ENCODE data around the gene SUPT3H. TPM values are rescaled to one million over a fixed set of nuclear protein-coding genes. Genes with fewer than 3 reads are reported as not detected.

Gene SUPT3H
- total and polyA plus RNA-seq, 5 donors from 2014 or later: 4.8 to 7.8 (median 5.7) TPM

GRCh38 chr6:45031601-45032000, 346.1 kb downstream of the SUPT3H start:
- DNase-seq: no peak
- peaks cover 0 to 5% (median 4%) of the 10 kb centered on the region in 4 donors for H3K4me1 Mint-ChIP-seq
- H3K9me3 ChIP-seq (ENCODE audit: control insufficient read depth in 2 of 2, low read length in 2 of 2): peaks cover 0 to 9% of the 10 kb centered on the region in 2 experiments
- peaks cover 4% of the 10 kb centered on the region for H3K27me3 Mint-ChIP-seq
- H3K4me3 Mint-ChIP-seq: no peak overlapping the region
- no peak overlapping the region for H3K27ac ChIP-seq (ENCODE audit: insufficient read depth, low read length, poor library complexity, severe bottlenecking)
- no peaks in the 10 kb centered on the region for H3K36me3 Mint-ChIP-seq
- no peaks in the 10 kb centered on the region for H3K27me3 ChIP-seq (ENCODE audit: control insufficient read depth, insufficient read depth, low read length)
- no peak overlapping the region for H3K27ac Mint-ChIP-seq
- H3K36me3 ChIP-seq (ENCODE audit: control insufficient read depth, insufficient read depth, low read length): no peaks in the 10 kb centered on the region
- no peak overlapping the region for H3K4me3 ChIP-seq (ENCODE audit: low read depth, low read length)
- H3K9me3 Mint-ChIP-seq: peaks cover 0 to 20% (median 3%) of the 10 kb centered on the region in 7 donors
- H3K4me1 ChIP-seq (ENCODE audit: control insufficient read depth, insufficient read depth, low read length, poor library complexity, severe bottlenecking): no peaks in the 10 kb centered on the region
- ATAC-seq (ENCODE audit: low read depth in 2 of 2): no peak

- ATAC-seq (ENCODE audit: low read depth in 2 of 2) (no peak), DNase-seq (no peak)
- no peak overlapping the region for H3K4me3 ChIP-seq (ENCODE audit: low read depth, low read length)
- no peaks in the 10 kb centered on the region for H3K27me3 ChIP-seq (ENCODE audit: control insufficient read depth, insufficient read depth, low read length)
- H3K4me1 ChIP-seq (ENCODE audit: control insufficient read depth, insufficient read depth, low read length, poor library complexity, severe bottlenecking): no peaks in the 10 kb centered on the region
- no peaks in the 10 kb centered on the region for H3K36me3 Mint-ChIP-seq
- H3K27ac ChIP-seq (ENCODE audit: insufficient read depth, low read length, poor library complexity, severe bottlenecking): no peak overlapping the region
- peaks cover 0 to 20% (median 3%) of the 10 kb centered on the region in 7 donors for H3K9me3 Mint-ChIP-seq
- H3K4me3 Mint-ChIP-seq: no peak overlapping the region
- peaks cover 0 to 9% of the 10 kb centered on the region in 2 experiments for H3K9me3 ChIP-seq (ENCODE audit: control insufficient read depth in 2 of 2, low read length in 2 of 2)
- no peak overlapping the region for H3K27ac Mint-ChIP-seq
- H3K4me1 Mint-ChIP-seq: peaks cover 0 to 4% (median under 1%) of the 10 kb centered on the region in 4 donors
- no peaks in the 10 kb centered on the region for H3K27me3 Mint-ChIP-seq
- no peaks in the 10 kb centered on the region for H3K36me3 ChIP-seq (ENCODE audit: control insufficient read depth, insufficient read depth, low read length)
These were observed 350.6 kb downstream of the SUPT3H start for GRCh38 chr6:45027126-45027525.

GRCh38 chr6:45026003-45026516, 351.7 kb downstream of the SUPT3H start:
- H3K4me1 Mint-ChIP-seq: peaks cover 0 to 12% (median 9%) of the 10 kb centered on the region in 4 donors
- H3K36me3 Mint-ChIP-seq: peaks cover 2% of the 10 kb centered on the region
- DNase-seq (no peak), ATAC-seq (ENCODE audit: low read depth in 2 of 2) (no peak)
- no peaks in the 10 kb centered on the region for H3K4me1 ChIP-seq (ENCODE audit: control insufficient read depth, insufficient read depth, low read length, poor library complexity, severe bottlenecking)
- H3K27me3 Mint-ChIP-seq: no peaks in the 10 kb centered on the region
- H3K36me3 ChIP-seq (ENCODE audit: control insufficient read depth, insufficient read depth, low read length): no peaks in the 10 kb centered on the region
- peaks cover 0 to 9% of the 10 kb centered on the region in 2 experiments for H3K9me3 ChIP-seq (ENCODE audit: control insufficient read depth in 2 of 2, low read length in 2 of 2)
- H3K9me3 Mint-ChIP-seq: peaks cover 0 to 20% (median 3%) of the 10 kb centered on the region in 7 donors
- H3K27ac ChIP-seq (ENCODE audit: insufficient read depth, low read length, poor library complexity, severe bottlenecking): no peak overlapping the region
- no peak overlapping the region for H3K27ac Mint-ChIP-seq
- H3K4me3 Mint-ChIP-seq: no peak overlapping the region
- H3K27me3 ChIP-seq (ENCODE audit: control insufficient read depth, insufficient read depth, low read length): no peaks in the 10 kb centered on the region
- no peak overlapping the region for H3K4me3 ChIP-seq (ENCODE audit: low read depth, low read length)

- Histone ChIP-seq H3K36me3 (ENCODE audit: control insufficient read depth, insufficient read depth, low read length) (no peaks in the 10 kb centered on the region), H3K27ac (ENCODE audit: insufficient read depth, low read length, poor library complexity, severe bottlenecking) (no peak overlapping the region), H3K4me1 (ENCODE audit: control insufficient read depth, insufficient read depth, low read length, poor library complexity, severe bottlenecking) (no peaks in the 10 kb centered on the region), H3K9me3 (ENCODE audit: control insufficient read depth in 2 of 2, low read length in 2 of 2) (peaks cover 0 to 9% of the 10 kb centered on the region in 2 experiments), H3K27me3 (ENCODE audit: control insufficient read depth, insufficient read depth, low read length) (no peaks in the 10 kb centered on the region), H3K4me3 (ENCODE audit: low read depth, low read length) (no peak overlapping the region)
- no peaks in the 10 kb centered on the region for H3K27me3 Mint-ChIP-seq
- H3K9me3 Mint-ChIP-seq: peaks cover 0 to 21% (median 3%) of the 10 kb centered on the region in 7 donors
- no peak overlapping the region for H3K27ac Mint-ChIP-seq
- no peak overlapping the region for H3K4me3 Mint-ChIP-seq
- DNase-seq (no peak), ATAC-seq (ENCODE audit: low read depth in 2 of 2) (no peak)
- H3K4me1 Mint-ChIP-seq: peaks cover 0 to 12% (median 10%) of the 10 kb centered on the region in 4 donors
- peaks cover 3% of the 10 kb centered on the region for H3K36me3 Mint-ChIP-seq
These were observed 353.1 kb downstream of the SUPT3H start for GRCh38 chr6:45024610-45025009.

- no peak overlapping the region for H3K27ac Mint-ChIP-seq
- peak; percentile 40 to 52 for ATAC-seq (ENCODE audit: low read depth in 2 of 2)
- H3K9me3 ChIP-seq (ENCODE audit: control insufficient read depth in 2 of 2, low read length in 2 of 2): no peaks in the 10 kb centered on the region
These were observed 356.1 kb downstream of the SUPT3H start for GRCh38 chr6:45021676-45022075.

GRCh38 chr6:45012687-45013086, 365.0 kb downstream of the SUPT3H start:
- H3K27ac ChIP-seq (ENCODE audit: insufficient read depth, low read length, poor library complexity, severe bottlenecking): no peak overlapping the region
- H3K36me3 Mint-ChIP-seq: peaks cover 26% of the 10 kb centered on the region
- H3K36me3 ChIP-seq (ENCODE audit: control insufficient read depth, insufficient read depth, low read length): no peaks in the 10 kb centered on the region
- peaks cover 2 to 9% of the 10 kb centered on the region in 2 experiments for H3K9me3 ChIP-seq (ENCODE audit: control insufficient read depth in 2 of 2, low read length in 2 of 2)
- H3K4me3 ChIP-seq (ENCODE audit: low read depth, low read length): no peak overlapping the region
- H3K4me1 Mint-ChIP-seq: peaks cover 0 to 6% (median 4%) of the 10 kb centered on the region in 4 donors
- H3K27ac Mint-ChIP-seq: peak overlapping the region in 1 of 3 donors; percentile 25
- H3K27me3 ChIP-seq (ENCODE audit: control insufficient read depth, insufficient read depth, low read length): no peaks in the 10 kb centered on the region
- ATAC-seq (ENCODE audit: low read depth in 2 of 2) (no peak), DNase-seq (no peak)
- no peak overlapping the region for H3K4me3 Mint-ChIP-seq
- no peaks in the 10 kb centered on the region for H3K4me1 ChIP-seq (ENCODE audit: control insufficient read depth, insufficient read depth, low read length, poor library complexity, severe bottlenecking)
- no peaks in the 10 kb centered on the region for H3K27me3 Mint-ChIP-seq
- H3K9me3 Mint-ChIP-seq: peaks cover 0 to 15% (median 3%) of the 10 kb centered on the region in 7 donors

More at GRCh38 chr6:45021676-45022075, 356.1 kb downstream of the SUPT3H start:
- H3K4me3 Mint-ChIP-seq: no peak overlapping the region
- no peaks in the 10 kb centered on the region for H3K27me3 Mint-ChIP-seq
- Histone ChIP-seq H3K27ac (ENCODE audit: insufficient read depth, low read length, poor library complexity, severe bottlenecking) (no peak overlapping the region), H3K4me1 (ENCODE audit: control insufficient read depth, insufficient read depth, low read length, poor library complexity, severe bottlenecking) (no peaks in the 10 kb centered on the region), H3K4me3 (ENCODE audit: low read depth, low read length) (no peak overlapping the region), H3K27me3 (ENCODE audit: control insufficient read depth, insufficient read depth, low read length) (no peaks in the 10 kb centered on the region), H3K36me3 (ENCODE audit: control insufficient read depth, insufficient read depth, low read length) (no peaks in the 10 kb centered on the region)
- DNase-seq: peak in 2 of 3 donors; percentile 10 to 28
- H3K4me1 Mint-ChIP-seq: peaks cover 0 to 12% (median 10%) of the 10 kb centered on the region in 4 donors
- H3K36me3 Mint-ChIP-seq: peaks cover 8% of the 10 kb centered on the region
- H3K9me3 Mint-ChIP-seq: peaks cover 0 to 11% (median 2%) of the 10 kb centered on the region in 7 donors

GRCh38 chr6:45009576-45009975, 368.2 kb downstream of the SUPT3H start:
- H3K27ac ChIP-seq (ENCODE audit: insufficient read depth, low read length, poor library complexity, severe bottlenecking): no peak overlapping the region
- Mint-ChIP-seq H3K4me1 (peaks cover 0 to 11% (median 4%) of the 10 kb centered on the region in 4 donors), H3K27ac (no peak overlapping the region), H3K9me3 (peaks cover 0 to 15% (median 3%) of the 10 kb centered on the region in 7 donors), H3K4me3 (no peak overlapping the region), H3K27me3 (no peaks in the 10 kb centered on the region), H3K36me3 (peaks cover 25% of the 10 kb centered on the region)
- no peak overlapping the region for H3K4me3 ChIP-seq (ENCODE audit: low read depth, low read length)
- H3K27me3 ChIP-seq (ENCODE audit: control insufficient read depth, insufficient read depth, low read length): no peaks in the 10 kb centered on the region
- peaks cover 2 to 9% of the 10 kb centered on the region in 2 experiments for H3K9me3 ChIP-seq (ENCODE audit: control insufficient read depth in 2 of 2, low read length in 2 of 2)
- H3K36me3 ChIP-seq (ENCODE audit: control insufficient read depth, insufficient read depth, low read length): no peaks in the 10 kb centered on the region
- ATAC-seq (ENCODE audit: low read depth in 2 of 2): no peak
- DNase-seq: peak in 1 of 3 donors; percentile 48
- no peaks in the 10 kb centered on the region for H3K4me1 ChIP-seq (ENCODE audit: control insufficient read depth, insufficient read depth, low read length, poor library complexity, severe bottlenecking)

- no peak for DNase-seq
- Histone ChIP-seq H3K4me1 (ENCODE audit: control insufficient read depth, insufficient read depth, low read length, poor library complexity, severe bottlenecking) (peaks cover 8% of the 10 kb centered on the region), H3K27me3 (ENCODE audit: control insufficient read depth, insufficient read depth, low read length) (no peaks in the 10 kb centered on the region), H3K9me3 (ENCODE audit: control insufficient read depth in 2 of 2, low read length in 2 of 2) (peaks cover 0 to 2% of the 10 kb centered on the region in 2 experiments), H3K4me3 (ENCODE audit: low read depth, low read length) (no peak overlapping the region), H3K36me3 (ENCODE audit: control insufficient read depth, insufficient read depth, low read length) (no peaks in the 10 kb centered on the region), H3K27ac (ENCODE audit: insufficient read depth, low read length, poor library complexity, severe bottlenecking) (no peak overlapping the region)
- ATAC-seq (ENCODE audit: low read depth in 2 of 2): no peak
- Mint-ChIP-seq H3K36me3 (peaks cover 6% of the 10 kb centered on the region), H3K4me1 (peaks cover 13 to 19% (median 15%) of the 10 kb centered on the region in 4 donors), H3K27ac (no peak overlapping the region), H3K9me3 (peaks cover 0 to 3% (median 2%) of the 10 kb centered on the region in 7 donors), H3K4me3 (no peak overlapping the region), H3K27me3 (no peaks in the 10 kb centered on the region)
These were observed 370.8 kb downstream of the SUPT3H start for GRCh38 chr6:45006893-45007292.

All from CD4-positive, CD25-positive, alpha-beta regulatory T cell (primary cell).